NB4 (cell line): Measurements from ENCODE around the gene GRM1.
"Not testable (repeated sequence)": the region's sequence is repeated elsewhere in the genome, so short reads cannot be mapped to it uniquely, and the experiment has no call there.

ENCODE experiments used
- DNase-seq: peaks from one replicate; pipeline ENCODE4 v3.0.0; 2010; ENCODE audit warnings: low read depth
- H3K4me3 ChIP-seq: one replicate; pipeline ENCODE4 v1.5.1; 2011; ENCODE audit warnings: mild to moderate bottlenecking, low read depth, low read length, moderate library complexity
- CTCF ChIP-seq: IDR thresholded peaks from one replicate; pipeline ENCODE4 v1.5.1; 2012; ENCODE audit warnings: low read depth, low read length
- MAX ChIP-seq: IDR thresholded peaks from 2 replicates; pipeline ENCODE4 v1.6.1; 2011; ENCODE audit warnings: low read depth, low read length
- MYC ChIP-seq: IDR thresholded peaks from 2 replicates; pipeline ENCODE4 v1.6.1; 2011; ENCODE audit warnings: low read depth, low read length
- POLR2A ChIP-seq: IDR thresholded peaks from 2 replicates; pipeline ENCODE4 v1.6.1; 2011; ENCODE audit warnings: mild to moderate bottlenecking; ENCODE audit not compliant: insufficient read length; ENCODE audit errors: extremely low read depth

The GRM1 gene

GRCh38 chr6:146224449-146224848 lies 195.6 kb downstream of the GRM1 start:
- H3K4me3 ChIP-seq, result no peak overlapping the region
- TF ChIP-seq CTCF, result no peak
- TF ChIP-seq MAX, result no peak
- no peak for TF ChIP-seq MYC
- TF ChIP-seq POLR2A, result no peak
- DNase-seq, result no peak

- DNase-seq, result no peak
- no peak overlapping the region for H3K4me3 ChIP-seq
- TF ChIP-seq POLR2A (no peak), MAX (no peak), CTCF (no peak), MYC (no peak)
Observed at GRCh38 chr6:146224988-146225387, 196.1 kb downstream of the GRM1 start.

- no peak for TF ChIP-seq MYC
- no peak for TF ChIP-seq CTCF
- TF ChIP-seq MAX, result no peak
- no peak for TF ChIP-seq POLR2A
- H3K4me3 ChIP-seq, result no peak overlapping the region
- no peak for DNase-seq
Observed at GRCh38 chr6:146240322-146240721, 211.5 kb downstream of the GRM1 start.

- no peak for TF ChIP-seq CTCF
- TF ChIP-seq MYC, result no peak
- TF ChIP-seq POLR2A, result no peak
- TF ChIP-seq MAX, result no peak
- no peak for DNase-seq
- no peak overlapping the region for H3K4me3 ChIP-seq
Observed at GRCh38 chr6:146240807-146241206, 211.9 kb downstream of the GRM1 start.

GRCh38 chr6:146243646-146244045 lies 214.8 kb downstream of the GRM1 start:
- not testable (repeated sequence) for H3K4me3 ChIP-seq, DNase-seq

- no peak for DNase-seq
- H3K4me3 ChIP-seq, result no peak overlapping the region
- TF ChIP-seq MYC (no peak), POLR2A (no peak), MAX (no peak), CTCF (no peak)
Observed at GRCh38 chr6:146244630-146245143, 215.8 kb downstream of the GRM1 start.
